ENCODE data around the gene THYN1. TPM values are rescaled to one million over a fixed set of nuclear protein-coding genes. Genes with fewer than 3 reads are reported as not detected.

Gene THYN1
- total and polyA plus RNA-seq, 2 donors: 78.4 to 117 TPM

DNA sequence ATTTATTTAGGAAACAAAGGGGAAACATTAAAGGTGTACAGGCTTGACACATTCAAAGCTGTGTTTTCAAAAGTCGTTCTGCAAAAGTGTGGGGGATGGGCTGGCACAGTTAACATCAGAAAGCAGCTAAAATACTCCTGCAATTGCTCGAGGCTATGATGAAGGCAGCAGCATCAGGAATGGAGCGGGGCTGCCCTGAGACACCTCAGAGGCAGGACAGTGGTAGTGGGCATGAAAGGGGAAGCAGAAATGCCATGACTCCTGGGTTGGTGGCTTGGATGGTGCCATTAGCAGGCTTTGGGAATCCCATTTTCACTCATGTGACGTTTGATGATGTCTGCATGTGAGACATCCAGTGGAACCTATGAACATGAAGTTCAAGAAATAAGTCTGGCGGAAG is 30.0 kb downstream of the THYN1 start:
- peaks cover 26 to 35% of the 10 kb centered on the region in 2 donors for H3K4me1 ChIP-seq (ENCODE audit: control insufficient read depth in 2 of 2, insufficient read depth in 2 of 2, low read length in 2 of 2)
- H3K27me3 ChIP-seq (ENCODE audit: control insufficient read depth in 2 of 2, insufficient read depth in 1 of 2, low read length in 1 of 2): no peaks in the 10 kb centered on the region
- peak overlapping the region; percentile 83 to 88 for H3K4me3 ChIP-seq (ENCODE audit: low read length in 2 of 2)
- H3K36me3 ChIP-seq (ENCODE audit: control insufficient read depth in 2 of 2, insufficient read depth in 2 of 2, low read length in 1 of 2): peaks cover 12 to 23% of the 10 kb centered on the region in 2 donors
- H3K9me3 ChIP-seq (ENCODE audit: control insufficient read depth in 2 of 2, insufficient read depth in 1 of 2, low read length in 1 of 2): no peaks in the 10 kb centered on the region
- 11% methylated on average over 5 of the region's 5 CpGs for WGBS
- H3K27ac ChIP-seq (ENCODE audit: low read depth in 1 of 2, low read length in 1 of 2): no peak overlapping the region
- peak in 4 of 9 donors; percentile 2 to 52 (median 21) for DNase-seq (ENCODE audit: low read depth in 6 of 9, low spot score in 9 of 9)

DNA sequence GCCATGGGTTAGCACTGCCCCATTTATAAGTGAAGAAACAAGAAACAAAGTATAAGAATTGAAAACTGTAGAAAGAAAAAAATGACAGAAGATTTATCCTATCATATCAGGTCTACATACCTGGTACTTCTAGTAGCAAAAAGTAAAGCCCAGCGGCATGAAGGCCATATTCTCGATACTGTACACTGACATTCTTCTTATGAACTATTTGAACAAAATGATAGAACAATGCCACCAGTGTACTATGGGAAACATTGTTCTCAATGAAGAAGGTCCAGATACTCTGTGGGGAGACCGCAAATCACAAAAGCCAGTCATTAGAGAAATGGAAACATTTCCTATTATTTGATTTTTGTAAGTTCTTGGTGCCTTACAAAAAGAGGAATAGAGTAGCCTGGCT is 36.3 kb downstream of the THYN1 start:
- 97% methylated on average over 3 of the region's 3 CpGs for whole genome bisulfite sequencing
- DNase-seq (ENCODE audit: low read depth in 6 of 9, low spot score in 9 of 9): no peak
- Histone ChIP-seq H3K27ac (ENCODE audit: low read depth in 1 of 2, low read length in 1 of 2) (no peak overlapping the region), H3K4me3 (ENCODE audit: low read length in 2 of 2) (no peak overlapping the region), H3K27me3 (ENCODE audit: control insufficient read depth in 2 of 2, insufficient read depth in 1 of 2, low read length in 1 of 2) (no peaks in the 10 kb centered on the region), H3K9me3 (ENCODE audit: control insufficient read depth in 2 of 2, insufficient read depth in 1 of 2, low read length in 1 of 2) (no peaks in the 10 kb centered on the region), H3K4me1 (ENCODE audit: control insufficient read depth in 2 of 2, insufficient read depth in 2 of 2, low read length in 2 of 2) (no peaks in the 10 kb centered on the region), H3K36me3 (ENCODE audit: control insufficient read depth in 2 of 2, insufficient read depth in 2 of 2, low read length in 1 of 2) (peaks cover 27 to 44% of the 10 kb centered on the region in 2 donors)

DNA sequence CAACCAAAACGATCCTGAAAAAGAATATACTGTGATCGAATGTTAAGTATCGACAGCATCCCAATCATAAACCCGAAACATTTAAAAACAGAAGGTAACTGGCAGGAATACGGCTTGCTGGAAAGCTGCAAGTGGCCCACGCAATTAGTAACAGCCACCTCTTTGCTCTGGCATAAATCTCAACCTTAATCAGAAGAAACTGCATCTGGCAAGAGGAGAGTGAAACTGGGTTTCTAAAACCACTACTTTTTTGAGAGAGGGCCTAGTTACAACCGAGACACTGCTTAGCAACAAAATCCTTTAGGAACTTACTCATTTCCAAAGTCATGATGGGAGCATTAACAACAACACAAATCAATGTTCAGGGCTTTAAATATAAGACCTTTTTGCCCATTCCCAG is 37.3 kb downstream of the THYN1 start:
- no peaks in the 10 kb centered on the region for H3K27me3 ChIP-seq (ENCODE audit: control insufficient read depth in 2 of 2, insufficient read depth in 1 of 2, low read length in 1 of 2)
- no peaks in the 10 kb centered on the region for H3K9me3 ChIP-seq (ENCODE audit: control insufficient read depth in 2 of 2, insufficient read depth in 1 of 2, low read length in 1 of 2)
- WGBS: 98% methylated on average over 7 of the region's 7 CpGs
- no peak for DNase-seq (ENCODE audit: low read depth in 6 of 9, low spot score in 9 of 9)
- H3K4me1 ChIP-seq (ENCODE audit: control insufficient read depth in 2 of 2, insufficient read depth in 2 of 2, low read length in 2 of 2): no peaks in the 10 kb centered on the region
- no peak overlapping the region for H3K27ac ChIP-seq (ENCODE audit: low read depth in 1 of 2, low read length in 1 of 2)
- peaks cover 27 to 47% of the 10 kb centered on the region in 2 donors for H3K36me3 ChIP-seq (ENCODE audit: control insufficient read depth in 2 of 2, insufficient read depth in 2 of 2, low read length in 1 of 2)
- H3K4me3 ChIP-seq (ENCODE audit: low read length in 2 of 2): no peak overlapping the region

DNA sequence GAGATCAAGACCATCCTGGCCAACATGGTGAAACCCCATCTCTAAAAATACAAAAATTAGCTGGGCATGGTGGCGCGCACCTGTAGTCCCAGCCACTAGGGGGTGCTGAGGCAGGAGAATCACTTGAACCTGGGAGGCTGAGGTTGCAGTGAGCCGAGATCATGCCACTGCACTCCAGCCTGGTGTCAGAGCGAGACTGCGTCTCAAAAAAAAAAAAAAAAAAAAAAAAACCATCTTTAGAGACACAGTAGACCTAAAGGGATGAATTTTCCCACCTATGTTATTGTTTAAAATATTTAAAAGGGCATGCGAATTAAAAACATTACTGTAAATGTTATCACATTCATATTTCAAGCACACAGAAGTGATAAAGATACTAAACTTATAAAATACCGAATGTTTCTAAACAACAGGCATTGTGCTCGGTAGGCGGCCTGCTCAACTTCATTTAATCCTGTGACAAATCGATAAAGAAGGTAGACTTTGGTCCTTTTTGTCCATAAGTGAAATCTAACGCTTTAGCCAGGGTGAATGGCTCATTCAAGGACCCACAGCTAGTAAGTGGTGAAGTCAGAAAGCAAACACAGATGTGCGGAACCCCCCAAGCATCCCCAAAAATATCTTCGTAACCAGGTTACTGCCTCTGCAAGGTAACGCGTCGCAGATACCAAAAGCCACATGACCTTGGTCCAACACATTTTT is 45.5 kb downstream of the THYN1 start:
- peak in 4 of 9 donors; percentile 17 to 49 (median 35) for DNase-seq (ENCODE audit: low read depth in 6 of 9, low spot score in 9 of 9)

DNA sequence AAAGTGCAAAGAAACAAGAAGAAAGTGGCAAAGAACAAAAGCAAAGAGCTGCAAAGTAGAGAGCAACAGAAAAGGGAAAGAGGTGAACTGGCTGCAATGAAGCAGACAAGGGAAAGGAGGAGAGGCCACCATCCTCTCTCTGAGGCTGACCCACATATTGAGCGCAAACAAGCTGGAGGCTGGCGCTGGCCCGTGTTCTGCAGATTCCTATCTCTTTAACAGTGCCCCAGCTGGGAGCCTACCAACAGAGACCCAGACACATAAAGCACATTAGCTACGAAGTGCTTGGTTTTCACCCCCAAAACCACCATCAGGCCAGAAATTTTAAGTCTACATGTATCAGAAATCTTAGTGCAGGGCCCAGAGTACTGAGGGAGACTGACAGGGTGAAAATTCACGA is 47.0 kb downstream of the THYN1 start:
- Histone ChIP-seq H3K4me3 (ENCODE audit: low read length in 2 of 2) (no peak overlapping the region), H3K36me3 (ENCODE audit: control insufficient read depth in 2 of 2, insufficient read depth in 2 of 2, low read length in 1 of 2) (peaks cover 48 to 87% of the 10 kb centered on the region in 2 donors), H3K4me1 (ENCODE audit: control insufficient read depth in 2 of 2, insufficient read depth in 2 of 2, low read length in 2 of 2) (no peaks in the 10 kb centered on the region), H3K9me3 (ENCODE audit: control insufficient read depth in 2 of 2, insufficient read depth in 1 of 2, low read length in 1 of 2) (no peaks in the 10 kb centered on the region), H3K27ac (ENCODE audit: low read depth in 1 of 2, low read length in 1 of 2) (no peak overlapping the region), H3K27me3 (ENCODE audit: control insufficient read depth in 2 of 2, insufficient read depth in 1 of 2, low read length in 1 of 2) (no peaks in the 10 kb centered on the region)
- WGBS: 98% methylated on average over 5 of the region's 5 CpGs
- no peak for DNase-seq (ENCODE audit: low read depth in 6 of 9, low spot score in 9 of 9)

More for the DNA sequence above, 45.5 kb downstream of the THYN1 start:
- no peak overlapping the region for H3K4me3 ChIP-seq (ENCODE audit: low read length in 2 of 2)
- no peaks in the 10 kb centered on the region for H3K4me1 ChIP-seq (ENCODE audit: control insufficient read depth in 2 of 2, insufficient read depth in 2 of 2, low read length in 2 of 2)
- 91% methylated on average over 16 of the region's 16 CpGs for WGBS
- no peak overlapping the region for H3K27ac ChIP-seq (ENCODE audit: low read depth in 1 of 2, low read length in 1 of 2)
- peaks cover 37 to 75% of the 10 kb centered on the region in 2 donors for H3K36me3 ChIP-seq (ENCODE audit: control insufficient read depth in 2 of 2, insufficient read depth in 2 of 2, low read length in 1 of 2)
- H3K27me3 ChIP-seq (ENCODE audit: control insufficient read depth in 2 of 2, insufficient read depth in 1 of 2, low read length in 1 of 2): no peaks in the 10 kb centered on the region
- no peaks in the 10 kb centered on the region for H3K9me3 ChIP-seq (ENCODE audit: control insufficient read depth in 2 of 2, insufficient read depth in 1 of 2, low read length in 1 of 2)

DNA sequence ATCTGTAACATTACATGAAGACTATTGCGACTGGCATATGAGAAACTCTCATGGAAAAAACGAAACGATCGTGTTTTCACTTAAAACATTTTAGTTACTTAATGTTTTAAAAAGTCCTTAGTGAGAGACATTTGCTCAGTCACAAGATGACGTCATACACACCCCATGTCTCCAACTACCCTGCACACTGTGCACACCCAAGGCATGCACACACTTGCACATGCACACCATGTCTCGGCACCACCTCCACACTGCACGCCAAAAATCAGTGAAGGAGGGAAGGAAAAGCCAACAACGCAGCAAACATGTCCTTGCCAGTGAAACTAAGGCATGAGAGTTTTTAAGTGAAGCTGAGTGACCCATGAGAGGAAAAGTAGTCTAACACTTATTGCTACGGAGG is 47.4 kb downstream of the THYN1 start:
- Histone ChIP-seq H3K4me3 (ENCODE audit: low read length in 2 of 2) (no peak overlapping the region), H3K36me3 (ENCODE audit: control insufficient read depth in 2 of 2, insufficient read depth in 2 of 2, low read length in 1 of 2) (peaks cover 51 to 87% of the 10 kb centered on the region in 2 donors), H3K4me1 (ENCODE audit: control insufficient read depth in 2 of 2, insufficient read depth in 2 of 2, low read length in 2 of 2) (no peaks in the 10 kb centered on the region), H3K27me3 (ENCODE audit: control insufficient read depth in 2 of 2, insufficient read depth in 1 of 2, low read length in 1 of 2) (no peaks in the 10 kb centered on the region), H3K27ac (ENCODE audit: low read depth in 1 of 2, low read length in 1 of 2) (no peak overlapping the region), H3K9me3 (ENCODE audit: control insufficient read depth in 2 of 2, insufficient read depth in 1 of 2, low read length in 1 of 2) (no peaks in the 10 kb centered on the region)
- no peak for DNase-seq (ENCODE audit: low read depth in 6 of 9, low spot score in 9 of 9)
- 95% methylated on average over 9 of the region's 9 CpGs for WGBS

DNA sequence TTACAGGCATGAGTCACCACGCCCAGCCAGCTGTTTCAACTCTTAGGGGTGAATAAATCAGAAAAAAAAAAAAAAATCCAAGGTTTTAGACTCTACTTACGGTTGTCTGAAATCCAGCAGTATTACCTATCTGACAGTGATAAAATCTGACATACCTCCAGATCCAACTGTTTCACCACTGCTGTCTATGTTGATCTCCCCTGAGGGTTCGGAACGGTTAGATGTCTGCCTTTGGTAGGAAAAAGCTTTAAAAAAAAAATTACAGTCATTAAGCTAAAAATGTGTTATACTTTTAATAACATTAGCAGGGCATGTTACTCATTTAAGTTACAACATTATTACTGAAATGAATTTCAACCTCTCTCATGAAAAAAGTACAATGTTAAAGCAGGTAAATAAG is 50.5 kb downstream of the THYN1 start:
- Histone ChIP-seq H3K9me3 (ENCODE audit: control insufficient read depth in 2 of 2, insufficient read depth in 1 of 2, low read length in 1 of 2) (no peaks in the 10 kb centered on the region), H3K36me3 (ENCODE audit: control insufficient read depth in 2 of 2, insufficient read depth in 2 of 2, low read length in 1 of 2) (peaks cover 42 to 76% of the 10 kb centered on the region in 2 donors), H3K27ac (ENCODE audit: low read depth in 1 of 2, low read length in 1 of 2) (no peak overlapping the region), H3K4me3 (ENCODE audit: low read length in 2 of 2) (no peak overlapping the region), H3K27me3 (ENCODE audit: control insufficient read depth in 2 of 2, insufficient read depth in 1 of 2, low read length in 1 of 2) (no peaks in the 10 kb centered on the region), H3K4me1 (ENCODE audit: control insufficient read depth in 2 of 2, insufficient read depth in 2 of 2, low read length in 2 of 2) (no peaks in the 10 kb centered on the region)
- WGBS: 98% methylated on average over 4 of the region's 4 CpGs
- DNase-seq (ENCODE audit: low read depth in 6 of 9, low spot score in 9 of 9): no peak

DNA sequence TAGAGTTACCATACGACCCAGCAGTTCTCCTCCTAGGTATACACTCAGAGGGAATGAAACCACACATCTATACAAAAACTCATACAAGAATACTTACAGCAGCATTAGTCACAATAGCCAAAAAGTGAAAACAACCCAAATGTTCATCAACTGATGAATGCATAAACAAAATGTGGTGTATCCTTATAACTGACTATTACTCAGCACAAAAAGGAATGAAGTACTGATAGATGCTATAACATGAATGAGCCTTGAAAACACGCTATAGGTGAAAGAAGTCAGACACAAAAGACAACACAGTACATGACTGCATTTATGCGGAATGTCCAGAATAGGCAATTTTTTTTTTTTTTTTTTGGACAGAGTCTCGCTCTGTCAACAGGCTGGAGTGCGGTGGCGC is 52.5 kb downstream of the THYN1 start:
- H3K36me3 ChIP-seq (ENCODE audit: control insufficient read depth in 2 of 2, insufficient read depth in 2 of 2, low read length in 1 of 2): peaks cover 34 to 70% of the 10 kb centered on the region in 2 donors
- H3K4me1 ChIP-seq (ENCODE audit: control insufficient read depth in 2 of 2, insufficient read depth in 2 of 2, low read length in 2 of 2): no peaks in the 10 kb centered on the region
- DNase-seq (ENCODE audit: low read depth in 6 of 9, low spot score in 9 of 9): no peak
- no peaks in the 10 kb centered on the region for H3K9me3 ChIP-seq (ENCODE audit: control insufficient read depth in 2 of 2, insufficient read depth in 1 of 2, low read length in 1 of 2)
- WGBS: 98% methylated on average over 6 of the region's 6 CpGs
- no peak overlapping the region for H3K27ac ChIP-seq (ENCODE audit: low read depth in 1 of 2, low read length in 1 of 2)
- H3K27me3 ChIP-seq (ENCODE audit: control insufficient read depth in 2 of 2, insufficient read depth in 1 of 2, low read length in 1 of 2): no peaks in the 10 kb centered on the region
- no peak overlapping the region for H3K4me3 ChIP-seq (ENCODE audit: low read length in 2 of 2)

DNA sequence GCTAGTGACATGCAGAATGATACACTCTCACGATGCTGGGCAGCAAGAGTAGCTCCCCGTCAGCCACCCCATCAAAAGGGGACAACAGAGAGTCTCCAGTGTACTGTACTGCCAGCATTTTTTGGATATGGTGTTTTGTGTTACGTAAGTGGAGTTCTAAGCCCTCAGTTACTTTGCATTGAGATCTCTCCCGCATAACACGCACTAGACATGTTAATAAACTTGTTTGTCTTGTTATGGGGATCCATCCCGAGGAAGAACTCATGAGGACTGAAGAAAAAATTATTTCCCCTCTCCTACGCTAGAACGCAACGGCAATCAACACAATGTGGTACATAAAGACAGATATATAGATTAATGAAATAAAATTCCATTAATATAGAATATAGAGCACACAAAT is 53.6 kb downstream of the THYN1 start:
- peaks cover 32 to 61% of the 10 kb centered on the region in 2 donors for H3K36me3 ChIP-seq (ENCODE audit: control insufficient read depth in 2 of 2, insufficient read depth in 2 of 2, low read length in 1 of 2)
- no peaks in the 10 kb centered on the region for H3K27me3 ChIP-seq (ENCODE audit: control insufficient read depth in 2 of 2, insufficient read depth in 1 of 2, low read length in 1 of 2)
- no peak overlapping the region for H3K4me3 ChIP-seq (ENCODE audit: low read length in 2 of 2)
- no peaks in the 10 kb centered on the region for H3K9me3 ChIP-seq (ENCODE audit: control insufficient read depth in 2 of 2, insufficient read depth in 1 of 2, low read length in 1 of 2)
- 99% methylated on average over 9 of the region's 9 CpGs for WGBS
- no peak for DNase-seq (ENCODE audit: low read depth in 6 of 9, low spot score in 9 of 9)
- H3K4me1 ChIP-seq (ENCODE audit: control insufficient read depth in 2 of 2, insufficient read depth in 2 of 2, low read length in 2 of 2): no peaks in the 10 kb centered on the region
- H3K27ac ChIP-seq (ENCODE audit: low read depth in 1 of 2, low read length in 1 of 2): no peak overlapping the region

All from thymus (tissue), 11 donors.